GM12878 (cell line): Measurements from ENCODE around the gene ADAMTS6. TPM values are rescaled to one million over a fixed set of nuclear protein-coding genes. Genes with fewer than 3 reads are reported as not detected.

Source experiments
- ATAC-seq: fragments of 200-7000 bp; cut with Tn5 transposase; 3 replicates; pipeline ENCODE4 v1.9.1; 2020; ENCODE audit warnings: mild to moderate bottlenecking, moderate library complexity
- BruUV-seq: library from RNA; stranded (reverse); fragments of 400-500 nt; replicated peaks from 2 replicates; lab custom pipeline; 2021; lab: Mats Ljungman, UMichigan
- CTCF ChIA-PET: fragments of 300-600 bp; sonication (Branson Sonifier 250); formaldehyde crosslinking; extraction: SDS; loops from one replicate; lab custom pipeline; 2021; ENCODE audit warnings: inconsistent platforms; lab: Yijun Ruan, JAX
- POLR2A ChIA-PET: fragments of 350-600 bp; formaldehyde crosslinking; extraction: SDS; loops from one replicate; lab custom pipeline; 2021; ENCODE audit warnings: inconsistent platforms; lab: Charles Lee
- RAD21 ChIA-PET: fragments of 300-600 bp; sonication (Branson Sonifier 250); formaldehyde crosslinking; loops from one replicate; lab custom pipeline; 2023; ENCODE audit warnings: antibody characterized with exemption; ENCODE audit not compliant: unreplicated experiment; lab: Charles Lee
- SMC1A ChIA-PET: fragments of 300-600 bp; sonication (Branson Sonifier 250); formaldehyde crosslinking; loops from one replicate; lab custom pipeline; 2023; ENCODE audit not compliant: unreplicated experiment, uncharacterized antibody; lab: Charles Lee
- DNase-seq: peaks from one replicate; pipeline ENCODE4 v3.0.0-alpha.2; 2011; ENCODE audit warnings: low read depth, low spot score
- FAIRE-seq: peaks from 3 replicates; lab custom pipeline; 2011; peaks lifted over from hg19 to GRCh38; lab: Jason Lieb, UNC
- H2AFZ ChIP-seq: 2 replicates; pipeline ENCODE4 v1.6.0; 2011; ENCODE audit warnings: low read depth, low read length, control low read depth; ENCODE audit not compliant: control insufficient read depth
- H3K27ac ChIP-seq: 2 replicates; pipeline ENCODE4 v1.5.1; 2011; ENCODE audit warnings: control low read depth; ENCODE audit not compliant: control insufficient read depth, insufficient read depth
- H3K27me3 ChIP-seq, 2 experiments: replicated peaks in 1 of 2; 2 replicates each; pipeline versions ENCODE4 v1.6.0 to v1.6.1; 2011; ENCODE audit warnings: low read length in 1 of 2; ENCODE audit not compliant: control insufficient read depth in 2 of 2, insufficient read depth in 2 of 2
- H3K36me3 ChIP-seq, 2 experiments: 2 replicates each; pipeline ENCODE4 v1.5.1; 2011; ENCODE audit warnings: low read length in 1 of 2; ENCODE audit not compliant: control insufficient read depth in 2 of 2, insufficient read depth in 2 of 2
- H3K4me1 ChIP-seq: 2 replicates; pipeline ENCODE4 v1.6.1; 2011; ENCODE audit warnings: mild to moderate bottlenecking, low read length, moderate library complexity, mixed read lengths; ENCODE audit not compliant: control insufficient read depth, insufficient read depth
- H3K4me2 ChIP-seq: 2 replicates; pipeline ENCODE4 v1.6.0; 2011; ENCODE audit warnings: control low read depth; ENCODE audit not compliant: control insufficient read depth, insufficient read depth
- H3K4me3 ChIP-seq: fragments of 200-600 bp; sonication (generic); 2 replicates; pipeline ENCODE4 v1.5.1; 2016
- H3K79me2 ChIP-seq: 2 replicates; pipeline ENCODE4 v1.6.0; 2011; ENCODE audit warnings: low read length; ENCODE audit not compliant: control insufficient read depth, insufficient read depth
- H3K9ac ChIP-seq: 2 replicates; pipeline ENCODE4 v1.8.0; 2011; ENCODE audit warnings: low read length, control low read depth, mixed read lengths; ENCODE audit not compliant: control insufficient read depth, insufficient read depth
- H3K9me3 ChIP-seq: replicated peaks from 3 replicates; pipeline ENCODE4 v1.5.1; 2011; ENCODE audit warnings: mild to moderate bottlenecking, low read length; ENCODE audit not compliant: control insufficient read depth, insufficient read depth
- H4K20me1 ChIP-seq: 2 replicates; pipeline ENCODE4 v1.6.0; 2011; ENCODE audit not compliant: control insufficient read depth, insufficient read depth
- CHD2 ChIP-seq: IDR thresholded peaks from 2 replicates; pipeline ENCODE4 v1.6.1; 2011; ENCODE audit warnings: low read depth, low read length, improper control_type of control experiment, borderline replicate concordance
- EP300 ChIP-seq, 2 experiments: fragments of 150-350 bp in 1 of 2; IDR thresholded peaks; 2 replicates each; pipeline ENCODE4 v1.6.1; 2011 to 2012; ENCODE audit warnings: low read depth in 2 of 2, low read length in 2 of 2, borderline replicate concordance in 1 of 2, improper control_type of control experiment in 1 of 2, inconsistent platforms in 1 of 2; ENCODE audit not compliant: control insufficient read depth in 1 of 2
- GABPA ChIP-seq: IDR thresholded peaks from 2 replicates; pipeline ENCODE4 v1.6.1; 2014; ENCODE audit warnings: antibody characterized with exemption, low read depth, mild to moderate bottlenecking, inconsistent platforms
- HCFC1 ChIP-seq: fragments of 150-350 bp; IDR thresholded peaks from 2 replicates; pipeline ENCODE4 v1.6.1; 2014; ENCODE audit warnings: low read length
- MEF2B ChIP-seq: fragments of 450-650 bp; IDR thresholded peaks from 2 replicates; pipeline ENCODE4 v1.6.1; 2018; ENCODE audit warnings: mild to moderate bottlenecking, moderate library complexity; ENCODE audit not compliant: partially characterized antibody, poor library complexity, severe bottlenecking
- NFYA ChIP-seq: IDR thresholded peaks from 2 replicates; pipeline ENCODE4 v1.6.1; 2011; ENCODE audit warnings: low read depth, mild to moderate bottlenecking, low read length, improper control_type of control experiment, borderline replicate concordance
- NFYB ChIP-seq: IDR thresholded peaks from 2 replicates; pipeline ENCODE4 v1.6.1; 2011; ENCODE audit warnings: low read depth, mild to moderate bottlenecking, low read length, improper control_type of control experiment, moderate library complexity; ENCODE audit not compliant: insufficient read depth
- RBBP5 ChIP-seq: fragments of 200-600 bp; sonication (generic); conservative IDR thresholded peaks from 2 replicates; pipeline ENCODE4 v1.6.1; 2016
- ZNF384 ChIP-seq: IDR thresholded peaks from 2 replicates; pipeline ENCODE4 v1.6.1; 2012; ENCODE audit warnings: low read depth, mild to moderate bottlenecking, low read length, improper control_type of control experiment, borderline replicate concordance
- WGBS: methylation state at CpG from one replicate; pipeline ENCODE4 v1.1.6; 2016; ENCODE audit warnings: low lambda C conversion rate; ENCODE audit not compliant: insufficient replicate concordance, insufficient coverage; ENCODE audit errors: missing lambda C conversion rate; 5-methylcytosine and 5-hydroxymethylcytosine counted together
- in situ Hi-C: fragments of 300-500 bp; cut with MboI; formaldehyde crosslinking; loops from 9 replicates; pipeline ENCODE4 v1.14.3; 2018; ENCODE audit warnings: mixed read lengths
- intact Hi-C: fragments of 100-400 bp; cut with micrococcal nuclease; formaldehyde crosslinking; loops from one replicate; pipeline ENCODE4 v1.14.2; 2022; ENCODE audit not compliant: unreplicated experiment
- polyA plus RNA-seq, 11 experiments: library from polyadenylated mRNA; depleted of rRNA in 4 of 11; unstranded in 6 of 11; stranded (reverse) in 5 of 11; fragments of >200 nt; fragmentation: Nextera tagmentation in 4 of 11; fragmentation: Illumina TruSeq in 1 of 11; extraction: Ambion mirVana in 4 of 11; extraction: Trizol in 1 of 11; gene quantifications; 1 replicate in 1 of 11; 2 replicates in 10 of 11; pipeline versions ENCODE4 v1.2.1 to v1.2.3, GENCODE V29; 2011 to 2016; ENCODE audit warnings: inconsistent platforms in 2 of 11, missing spikeins in 2 of 11, low read depth in 1 of 11
- total RNA-seq, 4 experiments: library from RNA; depleted of rRNA in 3 of 4; stranded (reverse); fragments of >200 nt in 3 of 4; fragmentation: Illumina TruSeq in 1 of 4; extraction: Trizol in 1 of 4; gene quantifications; 2 replicates each; pipeline versions ENCODE4 v1.2.1 to v1.2.3, GENCODE V29; 2013 to 2021
- TF ChIP-seq, protein P1 (sequence below): IDR thresholded peaks from 2 replicates; pipeline ENCODE4 v1.6.1; 2012; ENCODE audit warnings: improper control_type of control experiment, low read depth, low read length; ENCODE audit not compliant: insufficient replicate concordance

Gene ADAMTS6
- total and polyA plus RNA-seq, 10 of the 15 experiments (the other 5 are each of a cell fraction or from before 2014, with no cell fraction given), result 1.1 to 12.3 (median 6.5) TPM

DNA sequence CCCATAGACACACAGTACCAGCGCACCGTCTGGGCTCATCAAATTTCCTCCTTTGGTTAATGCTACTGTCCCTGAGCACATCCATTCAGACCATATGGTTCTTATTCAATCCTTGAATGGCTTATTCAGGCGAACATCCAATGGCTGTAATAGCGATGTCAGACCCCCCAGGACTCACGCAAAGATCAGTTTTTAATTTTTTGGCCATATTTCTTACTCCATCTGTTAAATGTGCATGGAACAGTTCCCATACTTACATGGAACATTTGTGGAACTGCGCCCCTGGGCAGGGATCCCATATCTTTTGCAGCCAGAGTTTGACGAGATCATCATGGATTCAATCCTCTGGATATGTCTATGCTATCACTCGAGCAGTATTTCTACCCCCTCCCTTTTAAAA, 213.2 kb downstream of the ADAMTS6 start:
- intact Hi-C loops, result no loop called here
- ChIA-PET SMC1A (interaction anchor here (0.7 kb wide), 1 partner anchor 51 kb away, joined by 4 read pairs; no protein-coding TSS in a partner anchor), RAD21 (no interaction called here), POLR2A (no interaction called here), CTCF (no interaction called here)
- no peak overlapping the region for H3K27ac ChIP-seq
- ATAC-seq (no peak), DNase-seq (no peak), FAIRE-seq (no peak)
- H2AFZ ChIP-seq, result no peak overlapping the region
- in situ Hi-C loops, result no loop called here
- H3K9ac ChIP-seq, result no peak overlapping the region
- no peaks in the 10 kb centered on the region for H3K4me1 ChIP-seq
- no peak overlapping the region for H3K4me2 ChIP-seq
- no peaks in the 10 kb centered on the region for H3K36me3 ChIP-seq
- H3K9me3 ChIP-seq, result no peaks in the 10 kb centered on the region
- no TSS peak for BruUV-seq
- no peaks in the 10 kb centered on the region for H3K79me2 ChIP-seq
- H3K4me3 ChIP-seq, result no peak overlapping the region
- no peaks in the 10 kb centered on the region for H4K20me1 ChIP-seq
- WGBS, result 86% methylated on average over 8 of the region's 8 CpGs
- TF ChIP-seq NFYB, result no peak
- no peak for TF ChIP-seq CHD2
- TF ChIP-seq ZNF384, result no peak
- no peak for TF ChIP-seq NFYA
- no peak for TF ChIP-seq RBBP5
- no peak for TF ChIP-seq GABPA
- no peak for TF ChIP-seq HCFC1
- TF ChIP-seq MEF2B, result no peak
- TF ChIP-seq, protein P1, sequence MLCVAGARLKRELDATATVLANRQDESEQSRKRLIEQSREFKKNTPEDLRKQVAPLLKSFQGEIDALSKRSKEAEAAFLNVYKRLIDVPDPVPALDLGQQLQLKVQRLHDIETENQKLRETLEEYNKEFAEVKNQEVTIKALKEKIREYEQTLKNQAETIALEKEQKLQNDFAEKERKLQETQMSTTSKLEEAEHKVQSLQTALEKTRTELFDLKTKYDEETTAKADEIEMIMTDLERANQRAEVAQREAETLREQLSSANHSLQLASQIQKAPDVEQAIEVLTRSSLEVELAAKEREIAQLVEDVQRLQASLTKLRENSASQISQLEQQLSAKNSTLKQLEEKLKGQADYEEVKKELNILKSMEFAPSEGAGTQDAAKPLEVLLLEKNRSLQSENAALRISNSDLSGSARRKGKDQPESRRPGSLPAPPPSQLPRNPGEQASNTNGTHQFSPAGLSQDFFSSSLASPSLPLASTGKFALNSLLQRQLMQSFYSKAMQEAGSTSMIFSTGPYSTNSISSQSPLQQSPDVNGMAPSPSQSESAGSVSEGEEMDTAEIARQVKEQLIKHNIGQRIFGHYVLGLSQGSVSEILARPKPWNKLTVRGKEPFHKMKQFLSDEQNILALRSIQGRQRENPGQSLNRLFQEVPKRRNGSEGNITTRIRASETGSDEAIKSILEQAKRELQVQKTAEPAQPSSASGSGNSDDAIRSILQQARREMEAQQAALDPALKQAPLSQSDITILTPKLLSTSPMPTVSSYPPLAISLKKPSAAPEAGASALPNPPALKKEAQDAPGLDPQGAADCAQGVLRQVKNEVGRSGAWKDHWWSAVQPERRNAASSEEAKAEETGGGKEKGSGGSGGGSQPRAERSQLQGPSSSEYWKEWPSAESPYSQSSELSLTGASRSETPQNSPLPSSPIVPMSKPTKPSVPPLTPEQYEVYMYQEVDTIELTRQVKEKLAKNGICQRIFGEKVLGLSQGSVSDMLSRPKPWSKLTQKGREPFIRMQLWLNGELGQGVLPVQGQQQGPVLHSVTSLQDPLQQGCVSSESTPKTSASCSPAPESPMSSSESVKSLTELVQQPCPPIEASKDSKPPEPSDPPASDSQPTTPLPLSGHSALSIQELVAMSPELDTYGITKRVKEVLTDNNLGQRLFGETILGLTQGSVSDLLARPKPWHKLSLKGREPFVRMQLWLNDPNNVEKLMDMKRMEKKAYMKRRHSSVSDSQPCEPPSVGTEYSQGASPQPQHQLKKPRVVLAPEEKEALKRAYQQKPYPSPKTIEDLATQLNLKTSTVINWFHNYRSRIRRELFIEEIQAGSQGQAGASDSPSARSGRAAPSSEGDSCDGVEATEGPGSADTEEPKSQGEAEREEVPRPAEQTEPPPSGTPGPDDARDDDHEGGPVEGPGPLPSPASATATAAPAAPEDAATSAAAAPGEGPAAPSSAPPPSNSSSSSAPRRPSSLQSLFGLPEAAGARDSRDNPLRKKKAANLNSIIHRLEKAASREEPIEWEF, result no peak
- no peak for TF ChIP-seq EP300 (IDR thresholded peaks at IDR 0.05; ENCODE audit: borderline replicate concordance in 1 of 2, control insufficient read depth in 1 of 2, low read depth in 2 of 2, low read length in 2 of 2)
- H3K27me3 ChIP-seq, result no peaks in the 10 kb centered on the region
